Measurements from ENCODE around the gene TXNL4A. TPM values are rescaled to one million over a fixed set of nuclear protein-coding genes. Genes with fewer than 3 reads are reported as not detected.

TXNL4A gene, protein sequence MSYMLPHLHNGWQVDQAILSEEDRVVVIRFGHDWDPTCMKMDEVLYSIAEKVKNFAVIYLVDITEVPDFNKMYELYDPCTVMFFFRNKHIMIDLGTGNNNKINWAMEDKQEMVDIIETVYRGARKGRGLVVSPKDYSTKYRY
- total RNA-seq = 84.7 and 97.9 TPM in 2 replicates

DNA sequence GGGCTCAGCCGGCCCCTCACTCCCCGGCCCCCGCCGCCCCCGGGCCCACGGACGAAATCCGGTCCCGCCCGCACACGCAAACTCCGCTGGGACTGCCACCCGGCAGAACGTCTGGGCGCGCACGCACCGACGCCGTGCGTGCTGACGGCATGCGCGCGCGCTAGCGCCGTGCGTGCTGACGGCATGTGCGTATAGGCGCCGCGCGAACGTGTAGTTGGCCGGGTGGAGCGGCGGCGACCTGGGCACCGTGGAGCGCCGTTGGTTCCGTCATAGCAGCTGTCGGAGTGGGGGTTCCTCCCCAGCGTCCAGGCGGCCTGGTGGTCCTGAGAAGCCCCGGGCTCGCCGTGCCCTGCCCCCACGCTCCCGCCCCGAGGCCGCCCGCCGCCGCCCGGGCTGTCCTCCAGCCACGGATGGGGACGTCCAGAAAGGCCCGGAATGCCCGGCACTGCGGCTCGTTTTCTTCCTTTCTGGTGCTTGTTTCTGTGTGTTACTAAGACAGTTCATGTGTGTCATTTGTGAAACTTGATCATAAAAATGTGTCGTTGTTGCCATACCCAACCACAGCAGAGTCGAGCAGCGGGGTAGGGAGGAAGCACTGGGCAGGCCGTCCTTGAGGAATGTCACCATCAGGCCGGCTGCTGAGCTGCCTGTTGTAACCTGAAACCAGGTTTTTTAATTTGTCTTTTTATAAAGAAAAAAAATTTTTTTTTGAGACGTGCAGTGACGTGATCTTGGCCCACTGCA is at the start of gene TXNL4A:
TSS of gene TXNL4A (minus strand) at position 113 of the 744 bp plus-strand sequence. CDS start 171 bp downstream, outside the sequence.
- TF ChIP-seq, protein P1, sequence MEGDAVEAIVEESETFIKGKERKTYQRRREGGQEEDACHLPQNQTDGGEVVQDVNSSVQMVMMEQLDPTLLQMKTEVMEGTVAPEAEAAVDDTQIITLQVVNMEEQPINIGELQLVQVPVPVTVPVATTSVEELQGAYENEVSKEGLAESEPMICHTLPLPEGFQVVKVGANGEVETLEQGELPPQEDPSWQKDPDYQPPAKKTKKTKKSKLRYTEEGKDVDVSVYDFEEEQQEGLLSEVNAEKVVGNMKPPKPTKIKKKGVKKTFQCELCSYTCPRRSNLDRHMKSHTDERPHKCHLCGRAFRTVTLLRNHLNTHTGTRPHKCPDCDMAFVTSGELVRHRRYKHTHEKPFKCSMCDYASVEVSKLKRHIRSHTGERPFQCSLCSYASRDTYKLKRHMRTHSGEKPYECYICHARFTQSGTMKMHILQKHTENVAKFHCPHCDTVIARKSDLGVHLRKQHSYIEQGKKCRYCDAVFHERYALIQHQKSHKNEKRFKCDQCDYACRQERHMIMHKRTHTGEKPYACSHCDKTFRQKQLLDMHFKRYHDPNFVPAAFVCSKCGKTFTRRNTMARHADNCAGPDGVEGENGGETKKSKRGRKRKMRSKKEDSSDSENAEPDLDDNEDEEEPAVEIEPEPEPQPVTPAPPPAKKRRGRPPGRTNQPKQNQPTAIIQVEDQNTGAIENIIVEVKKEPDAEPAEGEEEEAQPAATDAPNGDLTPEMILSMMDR (conservative IDR thresholded peaks at IDR 0.05; ENCODE audit: low read depth, low read length) = no peak
- H3K4me3 ChIP-seq (ENCODE audit: low read depth, low read length) = peak within 1 kb of the TSS; percentile 93
- DNase-seq (ENCODE audit: low read depth) = no peak

DNA sequence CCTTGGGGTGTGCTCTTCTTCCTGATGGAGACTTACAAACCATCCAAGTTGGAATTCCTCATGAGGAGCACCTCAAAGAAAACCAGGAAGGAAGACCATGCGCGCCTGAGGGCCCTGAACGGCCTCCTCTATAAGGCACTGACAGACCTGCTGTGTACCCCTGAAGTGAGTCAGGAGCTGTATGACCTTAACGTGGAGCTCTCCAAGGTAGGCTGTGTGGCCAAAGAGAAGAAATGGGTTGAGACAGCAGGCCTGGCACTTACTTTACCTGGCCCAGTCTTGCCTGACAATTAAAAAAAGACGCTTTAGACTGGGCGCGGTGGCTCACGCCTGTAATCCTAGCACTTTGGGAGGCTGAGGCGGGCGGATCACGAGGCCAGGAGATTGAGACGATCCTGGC is 48.9 kb upstream of the TXNL4A start:
- no peak overlapping the region for H3K4me3 ChIP-seq (ENCODE audit: low read depth, low read length)
- TF ChIP-seq, protein P1 (conservative IDR thresholded peaks at IDR 0.05; ENCODE audit: low read depth, low read length) = no peak
- DNase-seq (ENCODE audit: low read depth) = no peak

DNA sequence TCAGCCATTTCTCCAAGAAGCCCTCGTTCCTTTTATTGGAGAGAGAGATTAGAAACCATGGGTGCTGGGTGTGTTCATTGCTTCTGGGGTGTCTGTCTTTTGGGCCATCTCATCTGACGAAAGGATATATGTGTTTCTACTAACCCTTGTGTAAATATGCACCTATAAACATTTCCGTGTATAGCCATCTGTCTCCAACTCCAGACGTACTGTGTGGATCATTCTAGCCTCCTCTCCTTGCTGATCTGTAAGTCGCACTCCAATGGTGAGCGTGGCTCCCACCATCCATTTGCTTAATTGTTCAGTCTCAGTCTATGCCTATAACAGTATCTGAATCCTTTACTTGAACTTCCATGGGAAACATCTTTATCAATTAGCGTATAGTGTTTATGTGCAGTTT is 47.6 kb upstream of the TXNL4A start:
- TF ChIP-seq, protein P1 (conservative IDR thresholded peaks at IDR 0.05; ENCODE audit: low read depth, low read length) = no peak
- DNase-seq (ENCODE audit: low read depth) = no peak
- no peak overlapping the region for H3K4me3 ChIP-seq (ENCODE audit: low read depth, low read length)

DNA sequence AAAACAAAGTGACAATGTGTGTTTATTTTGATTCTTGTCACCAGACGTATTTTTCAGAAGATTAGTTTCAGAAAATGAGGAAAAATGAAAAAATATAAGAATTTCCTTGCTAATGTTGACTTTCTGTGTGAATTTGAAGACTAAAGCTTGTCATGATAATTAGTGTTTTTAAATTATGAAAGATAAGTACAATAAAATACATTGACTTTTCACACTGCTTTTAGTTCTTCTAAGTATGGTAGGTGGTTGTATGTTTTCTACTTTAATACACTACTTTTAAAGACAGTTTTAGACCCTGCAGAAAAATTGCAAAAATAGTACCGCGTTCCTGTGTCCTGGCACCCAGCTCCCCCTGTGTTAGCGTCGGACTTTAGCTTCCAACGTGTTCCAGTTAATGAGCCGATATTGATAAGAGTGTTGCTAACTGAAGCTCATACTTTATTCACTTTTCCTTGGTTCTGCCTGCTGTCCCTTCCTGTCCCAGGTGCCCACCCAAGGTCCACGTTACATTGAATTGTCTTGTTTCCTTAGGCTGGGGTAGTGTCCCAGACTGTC is 46.6 kb upstream of the TXNL4A start:
- H3K4me3 ChIP-seq (ENCODE audit: low read depth, low read length) = peak overlapping the region; percentile 70
- TF ChIP-seq, protein P1 (conservative IDR thresholded peaks at IDR 0.05; ENCODE audit: low read depth, low read length) = no peak
- no peak for DNase-seq (ENCODE audit: low read depth)

DNA sequence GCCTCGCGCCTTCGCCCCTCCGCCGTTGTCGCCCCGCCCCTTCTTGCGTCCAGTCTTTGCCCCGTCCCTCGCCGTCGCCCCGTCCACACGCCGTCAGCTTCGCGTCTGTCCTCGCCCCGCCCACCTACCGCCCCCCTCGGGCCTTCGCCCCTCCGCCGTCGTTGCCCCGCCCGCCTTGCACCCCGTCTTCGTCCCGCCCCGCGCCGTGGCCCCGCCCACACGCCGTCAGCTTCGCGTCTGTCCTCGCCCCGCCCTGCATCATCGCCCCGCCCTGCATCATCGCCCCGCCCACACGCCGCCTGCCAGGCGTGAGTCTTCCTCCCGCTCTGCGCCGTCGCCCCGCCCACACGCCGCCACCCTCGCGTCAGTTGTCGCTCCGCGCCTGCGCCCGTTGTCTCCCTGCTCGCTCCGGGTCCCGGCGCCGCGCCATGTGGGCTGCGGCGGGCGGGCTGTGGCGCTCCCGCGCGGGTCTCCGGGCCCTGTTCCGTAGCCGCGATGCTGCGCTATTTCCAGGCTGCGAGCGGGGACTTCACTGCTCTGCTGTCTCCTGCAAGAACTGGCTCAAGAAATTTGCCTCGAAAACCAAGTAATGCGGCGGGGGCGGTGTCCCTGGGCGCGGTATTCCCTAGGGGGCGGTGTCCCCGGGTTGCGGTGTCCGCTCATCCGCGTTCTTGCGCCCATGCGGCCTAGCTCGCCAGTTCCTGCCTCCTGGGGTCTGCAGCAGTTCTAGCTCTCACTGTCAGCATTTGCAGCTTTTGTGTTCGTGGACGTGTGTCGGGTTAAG is 45.9 kb upstream of the TXNL4A start, which contains the start of gene RBFA:
TSS of gene RBFA (plus strand) at position 367 of the 784 bp plus-strand sequence. CDS start at position 429, 62 bp downstream.
- TF ChIP-seq, protein P1 (conservative IDR thresholded peaks at IDR 0.05; ENCODE audit: low read depth, low read length) = peak; percentile 46
- H3K4me3 ChIP-seq (ENCODE audit: low read depth, low read length) = peak within 1 kb of the TSS; percentile 75
- DNase-seq (ENCODE audit: low read depth) = peak; percentile 27

DNA sequence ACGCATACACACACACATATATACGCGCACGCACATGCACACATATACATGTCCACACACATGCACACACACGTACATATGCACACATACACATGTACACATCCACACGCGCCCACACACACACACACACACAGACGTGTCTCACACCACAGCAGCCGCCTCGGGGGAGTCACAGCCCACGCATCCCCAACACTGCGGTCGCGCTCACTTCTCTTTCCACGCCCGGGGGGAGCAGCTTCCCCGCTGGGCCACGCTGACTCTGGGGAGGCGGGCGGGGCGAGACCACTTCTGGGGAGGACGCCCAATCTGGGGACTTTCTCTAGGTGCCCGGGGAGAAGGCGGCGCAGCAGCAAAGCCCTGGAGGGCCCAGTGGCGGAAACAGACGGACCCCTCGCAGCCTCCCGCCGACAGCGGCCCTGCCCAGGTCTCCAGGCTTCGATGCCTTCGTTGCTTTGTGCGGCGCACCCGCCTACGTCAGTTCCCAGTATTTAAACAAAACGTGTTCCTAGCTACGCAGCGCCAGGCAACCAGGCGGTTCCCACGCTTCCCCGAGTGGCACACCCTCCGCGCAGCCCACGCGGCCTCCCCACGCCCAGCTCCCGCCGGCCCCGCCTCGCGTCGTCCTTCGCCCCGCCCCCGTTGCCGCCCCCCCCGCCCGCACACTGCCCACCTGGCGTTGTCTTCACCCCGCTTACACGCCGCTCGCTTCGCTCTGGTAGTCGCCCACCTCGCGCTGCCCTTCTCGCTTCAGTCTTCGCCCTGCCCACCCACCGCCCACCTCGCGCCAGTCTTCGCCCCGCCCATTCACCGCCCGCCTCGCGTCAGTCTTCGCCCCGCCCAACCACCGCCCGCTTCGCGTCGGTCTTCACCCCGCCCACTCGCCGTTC is 45.1 kb upstream of the TXNL4A start:
- peak overlapping the region; percentile 75 for H3K4me3 ChIP-seq (ENCODE audit: low read depth, low read length)
- peak; percentile 59 for DNase-seq (ENCODE audit: low read depth)
- TF ChIP-seq, protein P1 (conservative IDR thresholded peaks at IDR 0.05; ENCODE audit: low read depth, low read length) = no peak
